Cardiac muscle cell (in vitro differentiated cells and primary cell): Measurements from ENCODE around the gene TNNT2. TPM values are rescaled to one million over a fixed set of nuclear protein-coding genes. Genes with fewer than 3 reads are reported as not detected.

ENCODE experiments used
- DNase-seq, 2 donors: peaks; one replicate each; pipeline versions ENCODE4 v3.0.0 to v3.0.0-alpha.2; 2010 to 2017; ENCODE audit warnings: low read depth in 1 of 2, low spot score in 1 of 2
- H3K27ac ChIP-seq: fragments of 200-600 bp; sonication (generic); 2 replicates; pipeline ENCODE4 v1.5.1; 2016
- H3K27me3 ChIP-seq: fragments of 200-600 bp; sonication (generic); 2 replicates; pipeline ENCODE4 v1.6.0; 2016; ENCODE audit warnings: control low read depth
- H3K36me3 ChIP-seq: fragments of 200-600 bp; sonication (generic); 2 replicates; pipeline ENCODE4 v1.5.1; 2016; ENCODE audit warnings: control low read depth
- H3K4me1 ChIP-seq: fragments of 200-600 bp; sonication (generic); 2 replicates; pipeline ENCODE4 v1.8.1; 2017; ENCODE audit warnings: low read depth, mild to moderate bottlenecking, mixed run types
- H3K4me3 ChIP-seq: fragments of 200-600 bp; sonication (generic); 2 replicates; pipeline ENCODE4 v1.5.1; 2016; ENCODE audit warnings: mild to moderate bottlenecking
- H3K9me3 ChIP-seq: fragments of 200-600 bp; sonication (generic); 2 replicates; pipeline ENCODE4 v1.5.1; 2017; ENCODE audit warnings: low read depth, mild to moderate bottlenecking, control low read depth
- polyA plus RNA-seq: library from polyadenylated mRNA; unstranded; fragments of >200 nt; fragmentation: Nextera tagmentation; extraction: Ambion mirVana; gene quantifications from 2 replicates; pipeline ENCODE4 v1.2.1, GENCODE V29; 2016
- total RNA-seq: library from RNA; depleted of rRNA; stranded (reverse); fragments of >200 nt; gene quantifications from 2 replicates; pipeline ENCODE4 v1.2.3, GENCODE V29; 2016
- TF ChIP-seq, protein P1 (sequence below): IDR thresholded peaks from 2 replicates; pipeline ENCODE4 v1.5.1; 2012; ENCODE audit warnings: low read depth, mild to moderate bottlenecking, low read length

The TNNT2 gene
- total and polyA plus RNA-seq, 2 experiments from 2014 or later, result 7,232 to 9,291 TPM

DNA sequence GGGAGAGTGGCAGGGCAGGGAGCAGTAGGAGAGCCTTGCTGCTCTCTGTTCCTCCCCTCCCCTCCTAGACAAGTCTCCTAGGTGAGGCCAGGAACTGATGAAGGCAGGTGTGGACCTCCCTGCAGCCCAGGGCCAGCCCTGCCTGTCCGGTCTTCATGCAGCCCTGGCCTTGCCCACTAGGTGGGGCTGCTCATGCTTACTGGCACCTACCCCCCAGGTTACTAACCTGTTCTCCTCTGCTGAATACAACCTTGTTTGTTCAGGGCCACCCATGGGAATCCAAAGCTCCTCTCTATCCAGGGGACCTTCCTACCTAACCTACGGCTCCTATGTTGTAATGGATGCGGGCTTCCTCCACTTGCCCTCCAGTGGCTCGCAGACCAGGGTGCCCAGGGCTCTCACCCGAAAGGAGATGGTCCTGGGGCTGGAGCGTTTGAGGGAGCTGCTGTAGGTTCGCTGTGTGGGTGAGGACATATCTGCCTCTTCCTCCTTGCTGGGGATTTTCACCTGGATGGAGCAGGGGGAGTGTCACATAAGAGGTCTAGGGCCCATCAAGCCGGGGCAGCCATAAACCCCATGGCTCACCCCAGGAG lies 7.9 kb upstream of the TNNT2 start:
- H3K4me3 ChIP-seq, result no peak overlapping the region
- peak overlapping the region; percentile 86 for H3K27ac ChIP-seq
- no peaks in the 10 kb centered on the region for H3K9me3 ChIP-seq
- H3K27me3 ChIP-seq, result no peaks in the 10 kb centered on the region
- H3K36me3 ChIP-seq, result no peaks in the 10 kb centered on the region
- TF ChIP-seq, protein P1, sequence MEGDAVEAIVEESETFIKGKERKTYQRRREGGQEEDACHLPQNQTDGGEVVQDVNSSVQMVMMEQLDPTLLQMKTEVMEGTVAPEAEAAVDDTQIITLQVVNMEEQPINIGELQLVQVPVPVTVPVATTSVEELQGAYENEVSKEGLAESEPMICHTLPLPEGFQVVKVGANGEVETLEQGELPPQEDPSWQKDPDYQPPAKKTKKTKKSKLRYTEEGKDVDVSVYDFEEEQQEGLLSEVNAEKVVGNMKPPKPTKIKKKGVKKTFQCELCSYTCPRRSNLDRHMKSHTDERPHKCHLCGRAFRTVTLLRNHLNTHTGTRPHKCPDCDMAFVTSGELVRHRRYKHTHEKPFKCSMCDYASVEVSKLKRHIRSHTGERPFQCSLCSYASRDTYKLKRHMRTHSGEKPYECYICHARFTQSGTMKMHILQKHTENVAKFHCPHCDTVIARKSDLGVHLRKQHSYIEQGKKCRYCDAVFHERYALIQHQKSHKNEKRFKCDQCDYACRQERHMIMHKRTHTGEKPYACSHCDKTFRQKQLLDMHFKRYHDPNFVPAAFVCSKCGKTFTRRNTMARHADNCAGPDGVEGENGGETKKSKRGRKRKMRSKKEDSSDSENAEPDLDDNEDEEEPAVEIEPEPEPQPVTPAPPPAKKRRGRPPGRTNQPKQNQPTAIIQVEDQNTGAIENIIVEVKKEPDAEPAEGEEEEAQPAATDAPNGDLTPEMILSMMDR, result peak; percentile 92
- peak; percentile 41 to 80 for DNase-seq
- H3K4me1 ChIP-seq, result peaks cover 50% of the 10 kb centered on the region

DNA sequence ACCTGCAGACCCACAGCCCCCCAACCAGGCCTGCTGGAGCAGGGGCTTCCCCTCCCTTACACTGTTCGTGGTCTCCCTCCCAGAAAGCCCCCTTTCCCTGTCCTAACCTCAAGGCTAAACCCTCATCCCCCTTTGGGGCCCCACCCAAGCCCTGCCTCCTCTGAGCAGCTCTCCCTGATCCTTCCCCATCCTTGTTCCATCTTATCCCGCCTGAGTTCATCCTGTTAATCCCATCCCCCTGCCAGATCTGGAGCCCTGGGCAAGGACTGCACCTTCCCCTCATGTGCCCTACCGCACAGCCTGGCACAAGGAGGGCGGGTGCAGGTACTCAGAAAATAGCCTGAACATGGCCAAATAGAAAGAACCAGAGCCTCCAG lies 6.9 kb upstream of the TNNT2 start:
- peaks cover 60% of the 10 kb centered on the region for H3K4me1 ChIP-seq
- TF ChIP-seq, protein P1, result no peak
- no peak overlapping the region for H3K4me3 ChIP-seq
- no peaks in the 10 kb centered on the region for H3K36me3 ChIP-seq
- no peak for DNase-seq
- no peaks in the 10 kb centered on the region for H3K27me3 ChIP-seq
- H3K27ac ChIP-seq, result peak overlapping the region; percentile 86
- no peaks in the 10 kb centered on the region for H3K9me3 ChIP-seq

DNA sequence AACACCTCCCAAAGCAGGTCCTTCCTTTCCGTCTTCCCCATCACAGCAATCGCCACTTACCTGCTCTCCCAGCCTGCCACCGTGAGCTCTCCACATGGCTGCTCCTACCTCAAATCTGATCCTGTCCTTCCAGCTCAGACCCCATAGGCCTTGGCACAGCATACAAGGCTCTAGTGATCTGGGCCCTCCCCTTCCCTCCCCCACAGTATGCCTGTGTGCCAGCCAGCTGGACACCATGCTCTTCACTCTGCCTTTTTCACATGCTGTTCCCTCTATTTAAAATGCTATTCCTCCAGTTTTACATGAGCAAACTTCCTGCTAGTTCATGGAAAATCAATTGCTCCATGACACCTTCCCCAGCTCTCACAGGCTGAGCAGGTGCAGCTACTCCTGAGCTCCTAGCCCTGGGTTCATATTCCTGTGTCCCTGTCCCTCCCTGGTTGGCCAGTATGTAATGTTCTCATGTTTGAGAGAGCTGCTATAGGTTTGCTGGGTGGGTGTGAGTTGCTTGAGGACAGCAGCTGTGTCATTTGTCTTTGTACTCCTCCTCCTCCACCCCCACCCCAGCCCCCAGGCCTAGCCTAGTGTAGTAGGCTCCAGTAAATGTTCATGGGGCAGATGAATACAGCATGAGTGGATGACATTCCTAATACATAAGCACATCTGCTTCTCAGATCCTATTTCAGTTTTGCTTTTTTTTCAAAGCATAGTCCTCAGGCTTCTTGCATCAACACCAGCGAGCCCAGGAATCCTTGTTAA lies 6.3 kb upstream of the TNNT2 start:
- peaks cover 66% of the 10 kb centered on the region for H3K4me1 ChIP-seq
- no peaks in the 10 kb centered on the region for H3K9me3 ChIP-seq
- peak overlapping the region; percentile 86 for H3K27ac ChIP-seq
- no peaks in the 10 kb centered on the region for H3K27me3 ChIP-seq
- TF ChIP-seq, protein P1, result no peak
- H3K4me3 ChIP-seq, result no peak overlapping the region
- no peaks in the 10 kb centered on the region for H3K36me3 ChIP-seq
- peak; percentile 41 to 64 for DNase-seq

DNA sequence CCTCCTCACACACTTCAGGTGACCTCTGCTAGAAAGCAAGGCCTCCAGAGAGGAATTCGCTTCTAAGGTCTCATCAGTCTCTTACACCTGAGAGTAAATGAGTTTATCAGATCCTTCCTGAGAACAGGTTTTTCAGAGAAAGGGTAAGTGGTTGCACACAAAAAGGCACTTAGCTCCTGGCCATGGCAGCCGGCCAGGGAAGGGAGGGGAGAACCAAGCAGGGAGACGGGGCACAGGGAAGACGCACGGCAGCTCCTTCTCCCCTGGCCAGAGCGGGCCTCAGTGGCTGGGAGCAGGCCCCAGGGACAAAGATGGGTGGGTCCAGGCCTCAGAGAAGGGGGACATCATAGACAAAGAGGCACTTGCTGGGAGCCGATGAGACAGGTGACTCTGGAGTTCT lies 3.6 kb upstream of the TNNT2 start:
- Histone ChIP-seq H3K36me3 (no peaks in the 10 kb centered on the region), H3K4me3 (no peak overlapping the region), H3K27ac (peak overlapping the region; percentile 95), H3K9me3 (no peaks in the 10 kb centered on the region), H3K4me1 (peaks cover 75% of the 10 kb centered on the region), H3K27me3 (no peaks in the 10 kb centered on the region)
- TF ChIP-seq, protein P1, result no peak
- no peak for DNase-seq

DNA sequence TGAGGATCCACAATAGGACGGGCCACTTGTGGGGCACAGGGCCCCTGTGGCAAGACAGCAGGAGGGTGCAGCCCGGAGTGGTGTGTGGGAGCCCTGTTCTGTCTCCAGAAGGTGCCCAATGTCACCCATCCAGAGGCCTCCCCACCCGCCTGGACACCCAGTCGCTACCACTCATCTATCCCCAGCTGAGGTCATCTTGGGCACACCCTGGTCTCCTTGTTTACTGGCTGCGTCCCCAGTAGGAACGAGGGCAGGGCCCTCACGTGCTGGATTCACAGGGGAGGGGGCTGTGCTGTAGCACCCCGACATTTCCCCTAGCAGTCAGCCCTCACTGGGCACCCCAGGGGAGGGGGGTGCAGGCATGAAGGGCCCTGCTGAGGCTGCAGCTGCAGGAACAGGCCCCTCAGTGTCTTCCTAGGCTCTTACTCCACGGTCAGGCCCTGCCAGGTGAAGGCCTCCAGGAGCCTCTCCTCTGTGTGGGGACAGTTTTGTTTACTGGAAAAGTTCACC lies 2.3 kb upstream of the TNNT2 start:
- H3K4me1 ChIP-seq, result peaks cover 68% of the 10 kb centered on the region
- TF ChIP-seq, protein P1, result no peak
- no peak overlapping the region for H3K4me3 ChIP-seq
- no peaks in the 10 kb centered on the region for H3K36me3 ChIP-seq
- H3K27me3 ChIP-seq, result no peaks in the 10 kb centered on the region
- H3K9me3 ChIP-seq, result no peaks in the 10 kb centered on the region
- peak overlapping the region; percentile 95 for H3K27ac ChIP-seq
- DNase-seq, result no peak
